K562 (cell line): ENCODE results near the gene MED15. TPM values are rescaled to one million over a fixed set of nuclear protein-coding genes. Genes with fewer than 3 reads are reported as not detected.
A peak's percentile ranks its signal among the peaks of the same experiment; 100 is the strongest.

ENCODE experiments used
- CHD4 ChIP-seq: fragments of 200-600 bp; sonication (generic); IDR thresholded peaks from 3 replicates; pipeline ENCODE4 v1.6.1; 2012; ENCODE audit warnings: low read depth, mild to moderate bottlenecking, mixed read lengths, low read length, inconsistent platforms; ENCODE audit not compliant: insufficient read depth, insufficient replicate concordance, poor library complexity, severe bottlenecking
- EP400 ChIP-seq: fragments of 450-650 bp; IDR thresholded peaks from 2 replicates; pipeline ENCODE4 v1.6.1; 2017; ENCODE audit warnings: antibody characterized with exemption, mild to moderate bottlenecking, moderate library complexity
- ERF ChIP-seq: fragments of 450-650 bp; formaldehyde crosslinking; IDR thresholded peaks from 2 replicates; pipeline ENCODE4 v1.4.0; 2020; ENCODE audit warnings: mild to moderate bottlenecking, mixed read lengths
- MCM2 ChIP-seq: fragments of 450-650 bp; IDR thresholded peaks from 2 replicates; pipeline ENCODE4 v1.6.1; 2017; ENCODE audit warnings: low read depth, mild to moderate bottlenecking
- NR1H2 ChIP-seq: sonication (generic); formaldehyde crosslinking; IDR thresholded peaks from 2 replicates; pipeline ENCODE4 v1.4.0; 2020; ENCODE audit warnings: mild to moderate bottlenecking, missing genetic modification reagents
- RBM39 ChIP-seq: fragments of 200-400 bp; formaldehyde crosslinking; optimal IDR thresholded peaks from 2 replicates; pipeline ENCODE3; 2018; ENCODE audit warnings: low read depth, low read length
- SMARCB1 ChIP-seq: IDR thresholded peaks from 2 replicates; pipeline ENCODE4 v1.6.1; 2011; ENCODE audit warnings: improper control_type of control experiment, low read depth; ENCODE audit not compliant: insufficient read length
- USF1 ChIP-seq: sonication (generic); formaldehyde crosslinking; IDR thresholded peaks from 2 replicates; pipeline ENCODE4 v1.9.0; 2022; ENCODE audit warnings: mild to moderate bottlenecking, missing genetic modification reagents
- ZBTB11 ChIP-seq, 3 experiments: fragments of 200-800 bp in 1 of 3; fragments of 250-450 bp in 1 of 3; fragments of 450-650 bp in 1 of 3; sonication (Bioruptor Pico) in 1 of 3; sonication (Bioruptor generic) in 1 of 3; formaldehyde crosslinking in 1 of 3; IDR thresholded peaks; 2 replicates each; pipeline versions ENCODE4 v1.6.1 to v1.8.0; 2016 to 2022; ENCODE audit warnings: mild to moderate bottlenecking in 2 of 3, missing genetic modification characterization in 2 of 3, missing compliant biosample characterization in 1 of 3, moderate library complexity in 1 of 3
- ZBTB8A ChIP-seq: fragments of 450-650 bp; IDR thresholded peaks from 2 replicates; pipeline ENCODE4 v1.6.1; 2018; ENCODE audit warnings: mild to moderate bottlenecking, moderate library complexity; ENCODE audit not compliant: partially characterized antibody
- ZBTB9 ChIP-seq: fragments of 450-650 bp; formaldehyde crosslinking; IDR thresholded peaks from 2 replicates; pipeline ENCODE4 v1.4.0; 2020; ENCODE audit warnings: mild to moderate bottlenecking, moderate library complexity
- ZNF212 ChIP-seq: fragments of 450-650 bp; formaldehyde crosslinking; IDR thresholded peaks from 2 replicates; pipeline ENCODE4 v1.4.0; 2020; ENCODE audit warnings: mild to moderate bottlenecking
- ZSCAN32 ChIP-seq: fragments of 450-650 bp; formaldehyde crosslinking; IDR thresholded peaks from 2 replicates; pipeline ENCODE4 v1.4.0; 2020; ENCODE audit warnings: mild to moderate bottlenecking, moderate library complexity
- polyA plus RNA-seq, 8 experiments: library from polyadenylated mRNA; depleted of rRNA in 4 of 8; stranded (reverse) in 5 of 8; unstranded in 3 of 8; fragments of >200 nt; fragmentation: Nextera tagmentation in 2 of 8; fragmentation: Illumina TruSeq in 1 of 8; extraction: Ambion mirVana in 2 of 8; extraction: Trizol in 1 of 8; gene quantifications; 2 replicates each; pipeline versions ENCODE4 v1.2.1 to v1.2.3, GENCODE V29; 2011 to 2014; ENCODE audit warnings: inconsistent platforms in 1 of 8, missing spikeins in 1 of 8
- total RNA-seq, 7 experiments: library from RNA; depleted of rRNA in 6 of 7; stranded (reverse); fragments of >200 nt in 6 of 7; fragmentation: Illumina TruSeq in 2 of 7; extraction: Trizol in 2 of 7; gene quantifications; 2 replicates each; pipeline versions ENCODE4 v1.2.1 to v1.2.3, GENCODE V29; 2011 to 2021; ENCODE audit warnings: low replicate concordance in 1 of 7
- TF ChIP-seq, protein P1 (sequence below): fragments of 200-800 bp; sonication (Bioruptor generic); IDR thresholded peaks from 2 replicates; pipeline ENCODE4 v1.6.1; 2017; ENCODE audit warnings: missing genetic modification characterization, missing compliant biosample characterization
- TF ChIP-seq, protein P2 (sequence below): IDR thresholded peaks from 2 replicates; pipeline ENCODE4 v1.6.1; 2016; ENCODE audit warnings: missing genetic modification characterization, missing compliant biosample characterization

Gene MED15
- total and polyA plus RNA-seq, 9 of the 15 experiments (the other 6 are each of a cell fraction or from before 2014, with no cell fraction given): 4.0 to 271 (median 60.1) TPM

DNA sequence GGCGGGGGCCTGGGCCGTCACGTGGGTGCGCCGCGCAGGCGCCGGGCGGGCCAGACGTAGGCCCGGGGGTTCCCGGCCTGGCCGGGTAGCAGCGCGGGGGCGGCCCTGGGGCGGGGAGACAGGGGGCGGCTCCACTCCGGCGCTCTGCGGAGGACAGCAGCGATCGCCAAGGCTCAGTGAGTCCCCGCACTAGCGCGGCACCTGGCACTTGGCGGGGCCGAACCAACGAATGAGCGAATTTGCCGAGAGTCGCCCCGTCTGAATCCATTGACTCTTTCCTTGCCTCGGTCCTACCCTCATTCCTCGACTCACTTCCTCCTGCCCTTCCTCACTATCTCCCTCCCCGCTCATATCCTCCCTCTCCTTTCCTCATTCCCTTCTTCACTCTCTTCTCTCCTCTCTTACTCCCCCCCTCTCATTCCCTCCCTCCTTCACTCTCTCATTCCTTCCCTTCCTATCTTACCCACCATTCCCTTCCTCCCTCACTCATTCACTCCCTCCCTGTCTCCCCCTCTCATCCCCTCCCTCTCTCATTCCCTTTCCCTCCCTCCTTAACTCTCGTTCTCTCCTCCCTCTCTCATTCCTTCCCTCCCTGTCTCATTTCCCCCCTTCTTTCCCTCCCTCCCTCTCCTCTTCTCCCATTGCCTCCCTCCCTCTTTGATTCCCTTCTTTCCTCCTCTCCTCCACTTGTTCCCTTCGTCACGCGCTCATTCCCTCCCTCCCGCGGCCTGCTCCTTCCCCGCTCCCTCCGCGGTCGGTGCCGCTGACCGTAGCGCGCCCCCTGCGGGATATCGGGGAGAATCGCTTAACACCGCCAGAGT lies 11.3 kb upstream of the MED15 start (continued):
- TF ChIP-seq ZBTB11 (CRISPR knock-in tag; IDR thresholded peaks at IDR 0.05) (no peak; a peak in 1 of 6 replicates), ZBTB8A (no peak), ZNF212 (CRISPR knock-in tag) (peak; percentile 91), NR1H2 (CRISPR knock-in tag) (no peak), ZSCAN32 (CRISPR knock-in tag) (peak; percentile 70), EP400 (no peak), MCM2 (no peak), RBM39 (peak; percentile 99), SMARCB1 (no peak), CHD4 (peak; percentile 99), ERF (CRISPR knock-in tag) (peak; percentile 97), ZBTB9 (CRISPR knock-in tag) (peak; percentile 95), USF1 (no peak)
- TF ChIP-seq, protein P1, sequence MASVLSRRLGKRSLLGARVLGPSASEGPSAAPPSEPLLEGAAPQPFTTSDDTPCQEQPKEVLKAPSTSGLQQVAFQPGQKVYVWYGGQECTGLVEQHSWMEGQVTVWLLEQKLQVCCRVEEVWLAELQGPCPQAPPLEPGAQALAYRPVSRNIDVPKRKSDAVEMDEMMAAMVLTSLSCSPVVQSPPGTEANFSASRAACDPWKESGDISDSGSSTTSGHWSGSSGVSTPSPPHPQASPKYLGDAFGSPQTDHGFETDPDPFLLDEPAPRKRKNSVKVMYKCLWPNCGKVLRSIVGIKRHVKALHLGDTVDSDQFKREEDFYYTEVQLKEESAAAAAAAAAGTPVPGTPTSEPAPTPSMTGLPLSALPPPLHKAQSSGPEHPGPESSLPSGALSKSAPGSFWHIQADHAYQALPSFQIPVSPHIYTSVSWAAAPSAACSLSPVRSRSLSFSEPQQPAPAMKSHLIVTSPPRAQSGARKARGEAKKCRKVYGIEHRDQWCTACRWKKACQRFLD (CRISPR knock-in tag): no peak
- TF ChIP-seq, protein P2, sequence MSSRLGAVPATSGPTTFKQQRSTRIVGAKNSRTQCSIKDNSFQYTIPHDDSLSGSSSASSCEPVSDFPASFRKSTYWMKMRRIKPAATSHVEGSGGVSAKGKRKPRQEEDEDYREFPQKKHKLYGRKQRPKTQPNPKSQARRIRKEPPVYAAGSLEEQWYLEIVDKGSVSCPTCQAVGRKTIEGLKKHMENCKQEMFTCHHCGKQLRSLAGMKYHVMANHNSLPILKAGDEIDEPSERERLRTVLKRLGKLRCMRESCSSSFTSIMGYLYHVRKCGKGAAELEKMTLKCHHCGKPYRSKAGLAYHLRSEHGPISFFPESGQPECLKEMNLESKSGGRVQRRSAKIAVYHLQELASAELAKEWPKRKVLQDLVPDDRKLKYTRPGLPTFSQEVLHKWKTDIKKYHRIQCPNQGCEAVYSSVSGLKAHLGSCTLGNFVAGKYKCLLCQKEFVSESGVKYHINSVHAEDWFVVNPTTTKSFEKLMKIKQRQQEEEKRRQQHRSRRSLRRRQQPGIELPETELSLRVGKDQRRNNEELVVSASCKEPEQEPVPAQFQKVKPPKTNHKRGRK: peak; percentile 100
